HAP-1 (cell line): ENCODE results near the gene ZNF81.
A peak's percentile ranks its signal among the peaks of the same experiment; 100 is the strongest.
"Not testable (repeated sequence)": the region's sequence is repeated elsewhere in the genome, so short reads cannot be mapped to it uniquely, and the experiment has no call there.

ENCODE experiments used
- DNase-seq, 2 experiments: peaks; one replicate each; pipeline ENCODE4 v3.0.0-alpha.2; 2016 to 2020; ENCODE audit warnings: low spot score in 2 of 2
- H3K27me3 ChIP-seq: fragments of 250-450 bp; sonication (Bioruptor Pico); 2 replicates; pipeline ENCODE4 v1.5.1; 2020; ENCODE audit warnings: low read depth, mild to moderate bottlenecking, moderate library complexity
- H3K36me3 ChIP-seq: fragments of 250-450 bp; sonication (Bioruptor Pico); replicated peaks from 2 replicates; pipeline ENCODE4 v1.5.1; 2020; ENCODE audit warnings: mild to moderate bottlenecking
- H3K4me1 ChIP-seq: fragments of 250-450 bp; sonication (Bioruptor Pico); 2 replicates; pipeline ENCODE4 v1.5.1; 2020; ENCODE audit warnings: mild to moderate bottlenecking
- H3K4me3 ChIP-seq: fragments of 250-450 bp; sonication (Bioruptor Pico); 2 replicates; pipeline ENCODE4 v1.5.1; 2020; ENCODE audit warnings: mild to moderate bottlenecking, moderate library complexity
- H3K9me3 ChIP-seq: fragments of 250-450 bp; sonication (Bioruptor Pico); 2 replicates; pipeline ENCODE4 v1.5.1; 2020; ENCODE audit warnings: mild to moderate bottlenecking, moderate library complexity
- in situ Hi-C: fragments of 300-500 bp; cut with MboI; formaldehyde crosslinking; loops from 3 replicates; pipeline ENCODE4 v1.14.3; 2020; ENCODE audit warnings: low sequenced_read_pairs, inconsistent platforms, mixed read lengths

Gene ZNF81

GRCh38 chrX:47836164-47837072 lies at the start of gene ZNF81:
Gene ZNF81 (plus strand): TSS chrX:47836902. CDS start chrX:47846268, 9,366 bp downstream.
- in situ Hi-C loops, result no loop called here
- no peaks in the 10 kb centered on the region for H3K9me3 ChIP-seq
- peak within 1 kb of the TSS; percentile 65 for H3K4me3 ChIP-seq
- peaks cover 7% of the 10 kb centered on the region for H3K4me1 ChIP-seq
- no peaks in the 10 kb centered on the region for H3K27me3 ChIP-seq
- H3K36me3 ChIP-seq, result no peaks in the 10 kb centered on the region
- peak; percentile 92 to 99 for DNase-seq

GRCh38 chrX:47796433-47796906 lies 40.2 kb upstream of the ZNF81 start:
- Histone ChIP-seq H3K4me1 (no peaks in the 10 kb centered on the region), H3K4me3 (no peak overlapping the region), H3K9me3 (no peaks in the 10 kb centered on the region), H3K36me3 (no peaks in the 10 kb centered on the region), H3K27me3 (no peaks in the 10 kb centered on the region; the same call in 1 of the 2 replicates)
- no peak for DNase-seq
- in situ Hi-C loops, result no loop called here

DNA sequence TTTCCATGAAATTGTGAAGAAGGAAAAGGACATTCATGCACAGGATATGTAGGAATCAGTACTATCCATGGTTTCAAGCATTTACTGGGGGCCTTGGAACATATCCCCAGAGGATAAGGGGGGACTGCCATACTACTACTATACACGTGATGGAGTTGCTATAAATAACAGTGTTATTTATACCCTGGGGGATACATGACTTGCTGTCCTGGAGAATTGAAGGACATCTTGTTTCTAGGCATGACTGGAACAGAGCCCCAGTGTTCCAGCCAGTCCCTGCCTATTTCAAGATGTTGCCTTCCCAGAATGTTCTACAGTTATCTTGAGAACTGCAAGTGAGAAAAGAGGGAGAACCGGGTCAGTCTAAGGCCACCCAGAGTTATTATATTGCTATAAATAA lies 39.6 kb upstream of the ZNF81 start:
- Histone ChIP-seq H3K4me3 (no peak overlapping the region), H3K9me3 (no peaks in the 10 kb centered on the region), H3K36me3 (no peaks in the 10 kb centered on the region), H3K4me1 (no peaks in the 10 kb centered on the region), H3K27me3 (no peaks in the 10 kb centered on the region; the same call in 1 of the 2 replicates)
- in situ Hi-C loops, result no loop called here
- no peak for DNase-seq

DNA sequence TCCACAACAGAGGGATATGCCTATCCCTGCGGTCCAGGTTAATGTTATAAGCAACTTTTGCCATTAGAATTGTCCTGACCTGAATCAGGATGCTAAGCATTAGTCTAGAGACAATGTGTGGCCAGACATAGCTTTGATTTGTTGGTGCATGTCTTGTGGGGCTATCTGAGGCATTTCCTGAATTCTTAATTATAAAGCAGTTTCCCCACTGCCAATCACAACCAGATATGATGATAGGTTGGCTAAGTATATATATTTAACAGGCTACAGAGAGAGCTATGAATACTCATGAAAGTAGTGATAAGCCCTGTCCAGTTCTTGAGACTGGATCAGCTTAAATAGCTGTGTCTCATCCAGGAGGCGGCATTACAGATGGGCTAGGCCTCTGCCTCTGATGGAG lies 37.8 kb upstream of the ZNF81 start:
- DNase-seq, result no peak
- no peaks in the 10 kb centered on the region; the same call in 1 of the 2 replicates for H3K27me3 ChIP-seq
- no peaks in the 10 kb centered on the region for H3K4me1 ChIP-seq
- in situ Hi-C loops, result no loop called here
- H3K9me3 ChIP-seq, result no peaks in the 10 kb centered on the region
- H3K36me3 ChIP-seq, result no peaks in the 10 kb centered on the region
- H3K4me3 ChIP-seq, result no peak overlapping the region

DNA sequence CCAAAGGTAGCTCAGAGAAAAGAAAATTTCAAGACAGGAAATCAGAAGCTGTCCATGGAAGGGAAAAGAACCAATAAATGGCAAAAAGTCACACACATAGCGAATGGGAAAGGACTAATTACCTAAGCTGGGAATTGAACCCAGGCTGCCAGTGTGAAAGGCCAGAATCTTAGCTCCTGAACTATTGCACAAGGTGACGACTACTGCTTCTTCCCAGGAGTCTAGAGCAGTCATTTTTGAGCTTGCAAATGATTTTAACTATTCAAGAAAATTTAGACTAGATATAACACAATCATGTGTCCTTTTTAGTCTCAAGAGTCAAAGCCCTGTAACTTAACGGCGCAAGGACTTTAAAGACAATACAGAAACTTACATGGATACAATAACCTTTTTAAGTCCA lies 34.1 kb upstream of the ZNF81 start:
- Histone ChIP-seq H3K4me3 (no peak overlapping the region), H3K9me3 (no peaks in the 10 kb centered on the region), H3K4me1 (no peaks in the 10 kb centered on the region), H3K27me3 (no peaks in the 10 kb centered on the region; the same call in 1 of the 2 replicates), H3K36me3 (no peaks in the 10 kb centered on the region)
- in situ Hi-C loops, result no loop called here
- no peak for DNase-seq

DNA sequence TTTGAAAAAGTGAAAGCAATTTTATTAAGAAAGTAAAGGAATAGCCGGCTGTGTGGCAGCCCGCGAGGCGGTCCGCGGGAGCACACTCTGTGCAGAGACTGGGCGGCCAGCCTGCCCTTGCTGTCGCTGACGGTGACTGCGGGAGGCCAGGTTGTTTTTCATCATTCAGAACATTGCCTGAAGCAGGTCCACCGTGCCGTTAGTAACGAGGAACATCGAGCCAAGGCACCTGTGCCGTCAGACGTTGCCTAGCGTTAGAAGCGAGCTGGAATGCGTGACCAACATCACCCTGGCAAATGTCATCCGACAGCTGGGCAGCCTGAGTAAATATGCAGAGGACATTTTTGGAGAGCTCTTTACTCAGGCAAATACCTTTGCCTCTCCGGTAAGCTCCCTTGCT lies 33.6 kb upstream of the ZNF81 start:
- H3K4me1 ChIP-seq, DNase-seq, H3K4me3 ChIP-seq, H3K27me3 ChIP-seq, in situ Hi-C loops, H3K9me3 ChIP-seq, H3K36me3 ChIP-seq: not testable (repeated sequence)

DNA sequence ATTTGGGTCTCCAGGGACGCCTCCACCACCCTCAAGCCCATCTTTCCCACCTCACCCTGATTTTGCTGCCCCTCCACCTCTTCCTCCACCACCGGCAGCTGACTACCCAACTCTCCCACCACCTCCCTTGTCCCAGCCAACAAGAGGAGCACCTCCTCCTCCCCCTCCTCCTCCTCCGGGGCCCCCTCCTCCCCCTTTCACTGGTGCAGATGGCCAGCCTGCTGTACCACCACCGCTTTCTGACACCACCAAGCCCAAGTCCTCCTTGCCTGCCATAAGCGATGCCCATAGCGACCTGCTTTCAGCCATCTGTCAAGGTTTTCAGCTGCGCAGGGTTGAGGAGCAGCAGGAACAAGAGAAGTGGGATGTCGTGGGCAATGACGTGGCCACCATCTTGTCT lies 32.4 kb upstream of the ZNF81 start:
- DNase-seq, result no peak
- in situ Hi-C loops, result no loop called here

GRCh38 chrX:47805844-47806243 lies 30.9 kb upstream of the ZNF81 start:
- H3K27me3 ChIP-seq, H3K4me1 ChIP-seq, DNase-seq, H3K4me3 ChIP-seq, H3K9me3 ChIP-seq, H3K36me3 ChIP-seq, in situ Hi-C loops: not testable (repeated sequence)

More for the DNA sequence above, 32.4 kb upstream of the ZNF81 start:
- H3K4me3 ChIP-seq, result no peak overlapping the region
- H3K27me3 ChIP-seq, result no peaks in the 10 kb centered on the region; the same call in 1 of the 2 replicates
- H3K4me1 ChIP-seq, result no peaks in the 10 kb centered on the region
- no peaks in the 10 kb centered on the region for H3K36me3 ChIP-seq
- H3K9me3 ChIP-seq, result no peaks in the 10 kb centered on the region

DNA sequence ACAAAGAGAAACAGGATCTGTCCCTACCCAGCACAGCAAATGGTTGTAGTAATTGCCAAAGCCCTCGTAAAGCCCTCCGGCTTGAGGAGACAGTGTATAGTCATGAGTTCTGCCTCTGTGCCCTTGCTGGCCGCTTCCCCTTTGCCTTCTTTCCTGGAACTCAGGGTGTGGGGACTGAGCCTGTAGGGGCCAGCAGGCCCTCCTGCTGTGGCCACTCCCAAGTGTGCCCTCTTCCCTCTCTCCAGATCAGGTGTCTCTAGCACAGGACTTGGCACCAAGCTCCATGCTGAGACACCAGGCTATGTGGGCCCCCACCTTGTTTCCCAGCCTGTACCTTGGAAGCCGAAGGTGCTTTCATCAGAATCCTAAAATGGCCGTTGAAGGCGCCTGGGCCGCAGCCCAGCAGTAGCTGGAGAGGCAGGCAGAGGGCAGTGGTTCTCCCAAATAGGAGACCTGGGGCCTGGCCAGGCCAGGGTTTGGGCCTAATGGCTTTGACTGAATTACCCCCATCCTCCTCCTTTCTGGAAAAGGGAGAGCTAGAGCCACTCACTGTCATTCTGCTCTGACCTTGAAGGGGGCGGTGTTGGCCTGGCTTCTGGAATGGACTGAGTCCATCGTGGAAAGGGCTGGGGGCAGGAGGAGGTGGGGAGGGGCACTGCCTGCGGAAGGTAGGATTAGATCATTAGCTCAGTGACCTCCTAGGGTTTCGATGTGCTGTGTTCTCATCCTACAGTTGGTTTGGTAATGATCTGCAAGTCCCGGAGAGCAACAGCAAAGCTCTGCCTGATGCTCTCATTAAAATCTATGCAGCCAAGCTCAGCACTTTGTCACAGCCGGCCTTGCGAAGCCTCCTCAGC lies 30.1 kb upstream of the ZNF81 start:
- H3K27me3 ChIP-seq, H3K9me3 ChIP-seq, H3K4me3 ChIP-seq, H3K36me3 ChIP-seq, H3K4me1 ChIP-seq, in situ Hi-C loops, DNase-seq: not testable (repeated sequence)

DNA sequence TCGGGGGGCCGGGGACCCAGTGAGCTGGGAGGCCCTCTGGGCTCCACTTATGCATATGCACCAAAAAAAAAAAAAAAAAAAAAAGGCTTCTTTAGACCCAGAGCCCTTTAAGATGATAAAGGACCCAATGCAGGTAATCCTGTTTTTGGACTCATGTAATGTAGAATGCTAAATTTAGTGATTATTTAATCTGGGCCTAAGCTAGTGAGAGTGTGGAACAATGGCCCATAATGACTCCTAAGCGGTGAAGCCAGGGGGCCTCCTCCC lies 29.5 kb upstream of the ZNF81 start:
- DNase-seq, H3K9me3 ChIP-seq, H3K4me1 ChIP-seq, in situ Hi-C loops, H3K36me3 ChIP-seq, H3K27me3 ChIP-seq, H3K4me3 ChIP-seq: not testable (repeated sequence)

GRCh38 chrX:47807548-47807947 lies 29.2 kb upstream of the ZNF81 start:
- no peaks in the 10 kb centered on the region for H3K4me1 ChIP-seq
- no peaks in the 10 kb centered on the region for H3K9me3 ChIP-seq
- H3K36me3 ChIP-seq, result no peaks in the 10 kb centered on the region
- no peaks in the 10 kb centered on the region for H3K27me3 ChIP-seq
- DNase-seq, result no peak
- in situ Hi-C loops, result no loop called here
- H3K4me3 ChIP-seq, result no peak overlapping the region

GRCh38 chrX:47808904-47809788 lies 27.6 kb upstream of the ZNF81 start:
- H3K36me3 ChIP-seq, result no peaks in the 10 kb centered on the region
- no peaks in the 10 kb centered on the region for H3K27me3 ChIP-seq
- H3K4me3 ChIP-seq, result no peak overlapping the region
- no peaks in the 10 kb centered on the region for H3K4me1 ChIP-seq
- in situ Hi-C loops, result no loop called here
- H3K9me3 ChIP-seq, result no peaks in the 10 kb centered on the region
- DNase-seq, result no peak

DNA sequence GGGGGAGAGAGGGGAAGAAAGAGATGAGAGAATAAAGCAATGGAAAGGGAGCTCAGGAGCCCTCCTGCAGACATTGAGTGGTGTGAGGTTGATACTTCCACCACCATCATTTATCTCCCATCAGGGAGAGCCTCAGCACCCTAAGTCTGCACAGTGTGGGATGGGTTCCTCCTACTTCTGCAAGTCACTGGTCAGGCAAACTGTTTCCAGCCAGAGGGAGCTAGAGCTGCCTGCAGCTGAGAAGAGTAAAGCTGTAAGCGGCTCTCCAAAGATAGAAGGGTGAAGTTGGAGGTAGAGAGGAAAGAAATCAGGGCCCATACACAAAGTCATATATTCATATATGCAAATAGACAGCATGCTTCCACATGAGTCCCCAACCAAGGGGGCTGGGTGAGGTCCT lies 21.9 kb upstream of the ZNF81 start:
- H3K36me3 ChIP-seq, result no peaks in the 10 kb centered on the region
- H3K4me1 ChIP-seq, result no peaks in the 10 kb centered on the region
- no peaks in the 10 kb centered on the region for H3K27me3 ChIP-seq
- in situ Hi-C loops, result no loop called here
- no peaks in the 10 kb centered on the region for H3K9me3 ChIP-seq
- H3K4me3 ChIP-seq, result no peak overlapping the region
- DNase-seq, result no peak
